Fibroblast of skin of right quadriceps (primary cell): ENCODE results near the gene LAGE3.
"Not testable (repeated sequence)": the region's sequence is repeated elsewhere in the genome, so short reads cannot be mapped to it uniquely, and the experiment has no call there.

Experiments
- DNase-seq: peaks from one replicate; pipeline ENCODE4 v3.0.0-alpha.2; 2013

The LAGE3 gene

DNA sequence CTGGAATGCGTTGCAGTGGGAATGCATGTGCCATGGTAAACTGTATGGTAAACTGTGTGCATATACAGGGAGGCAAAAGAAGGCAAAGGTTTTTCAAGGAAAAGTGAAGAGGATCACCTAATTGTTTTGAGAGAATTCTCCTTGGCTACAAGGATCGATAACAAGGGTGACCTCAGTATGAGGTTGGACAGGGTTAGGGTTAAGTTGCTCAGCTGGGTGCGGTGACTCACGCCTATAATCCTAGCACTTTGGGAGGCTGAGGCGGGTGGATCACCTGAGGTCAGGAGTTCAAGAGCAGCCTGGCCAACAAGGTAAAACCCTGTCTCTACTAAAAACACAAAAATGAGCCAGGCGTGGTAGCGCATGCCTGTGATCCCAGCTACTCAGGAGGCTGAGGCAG is 22.3 kb upstream of the LAGE3 start:
- DNase-seq = not testable (repeated sequence)

DNA sequence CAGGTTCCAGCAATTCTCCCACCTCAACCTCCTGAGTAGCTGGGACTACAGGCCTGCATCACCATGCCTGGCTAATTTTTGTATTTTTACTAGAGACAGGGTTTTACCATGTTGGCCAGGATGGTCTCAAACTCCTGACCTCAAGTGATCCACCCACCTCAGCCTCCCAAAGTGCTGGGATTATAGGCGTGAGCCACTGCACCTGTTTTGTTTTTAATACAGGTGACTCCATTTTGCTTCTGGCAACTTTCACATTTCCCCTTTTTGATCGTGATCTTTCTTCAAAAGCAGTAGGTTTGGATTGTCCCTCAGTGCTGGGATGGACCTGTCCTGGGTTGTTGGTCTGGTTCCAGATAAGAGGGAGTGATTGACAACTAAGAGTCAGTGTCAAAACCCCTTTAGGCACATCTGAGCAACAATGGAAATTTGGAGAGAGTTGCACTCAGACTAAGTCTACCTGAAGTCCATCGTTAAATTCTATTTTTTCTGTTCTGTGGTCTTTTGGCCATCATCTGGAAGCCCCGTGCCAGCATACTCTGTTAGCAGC is 17.6 kb upstream of the LAGE3 start:
- not testable (repeated sequence) for DNase-seq

DNA sequence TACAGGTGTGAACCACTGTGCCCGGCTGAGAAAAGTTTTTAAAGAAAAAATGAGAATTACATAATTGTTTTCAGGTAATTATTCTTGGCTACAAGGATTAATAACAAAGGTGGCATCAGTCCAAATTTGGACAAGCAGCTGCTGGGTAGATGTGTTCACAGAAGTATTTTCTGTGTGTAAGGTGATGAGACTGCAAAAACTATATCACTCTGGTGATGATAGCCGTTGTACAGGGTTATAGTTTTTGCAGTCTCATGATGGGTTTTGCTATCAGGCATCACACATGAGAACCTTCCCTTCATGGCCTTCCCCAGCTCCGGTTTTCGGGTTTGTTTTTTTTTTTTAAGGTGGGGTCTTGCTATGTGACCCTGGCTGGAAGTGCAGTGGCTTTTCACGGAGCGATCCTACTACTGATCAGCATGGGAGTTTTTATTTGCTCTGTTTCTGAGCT is 16.4 kb upstream of the LAGE3 start:
- DNase-seq = no peak

DNA sequence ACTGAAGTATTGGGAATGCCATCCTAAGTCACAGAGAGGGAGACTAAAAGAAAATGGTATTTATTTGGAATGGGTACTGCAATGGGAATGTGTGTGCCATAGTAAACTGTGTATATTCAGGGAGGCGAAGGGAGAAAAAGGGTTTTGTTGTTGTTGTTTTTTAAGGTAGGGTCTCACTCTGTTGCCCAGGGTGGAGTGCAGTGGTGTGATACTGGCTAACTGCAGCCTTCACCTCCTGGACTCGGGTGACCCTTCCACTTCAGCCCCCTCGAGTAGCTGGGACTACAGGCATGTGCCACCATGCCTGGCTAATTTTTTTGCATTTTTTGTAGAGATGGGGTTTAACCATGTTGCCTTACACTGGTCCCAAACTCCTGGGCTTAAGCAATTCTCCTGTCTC is 15.6 kb upstream of the LAGE3 start:
- DNase-seq = no peak

DNA sequence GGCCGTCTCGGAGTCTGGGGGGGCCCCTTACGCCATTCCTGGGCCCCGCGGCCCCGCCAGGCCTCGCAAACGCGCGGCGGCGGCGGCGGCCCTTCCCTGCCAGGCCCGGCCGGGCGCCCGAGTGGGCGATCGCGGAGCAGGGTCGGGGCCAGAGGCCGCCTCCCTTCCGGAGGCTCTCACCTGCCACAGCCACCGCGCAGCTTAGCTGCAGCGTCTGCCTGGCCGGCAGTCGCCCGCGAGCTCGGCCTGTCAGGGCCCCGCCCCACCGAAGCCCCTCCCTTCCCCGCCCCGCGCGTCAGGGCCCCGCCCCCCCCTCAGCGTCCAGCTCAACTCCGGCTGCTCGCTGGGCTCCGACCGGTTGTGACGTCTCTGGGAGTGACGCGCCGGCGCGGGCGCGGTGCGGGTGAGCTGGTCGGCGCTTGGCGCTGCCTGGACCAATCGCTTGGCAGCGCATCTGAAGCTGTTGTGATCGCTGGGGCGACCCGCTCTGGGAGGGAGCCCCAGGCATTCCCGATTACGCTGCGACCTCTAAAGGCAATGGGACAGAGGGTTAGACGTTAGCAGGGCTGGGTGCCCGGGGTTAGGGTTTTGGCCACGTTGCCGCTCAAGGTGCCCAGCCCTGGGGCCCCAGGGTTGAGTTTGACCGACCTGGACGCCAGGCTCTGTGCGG is 11.5 kb upstream of the LAGE3 start, which contains the start of gene SLC10A3:
SLC10A3 (minus strand) TSS at position 216 of the 670 bp plus-strand sequence. CDS start 1,689 bp downstream, outside the sequence.
- peak; percentile 92 for DNase-seq

DNA sequence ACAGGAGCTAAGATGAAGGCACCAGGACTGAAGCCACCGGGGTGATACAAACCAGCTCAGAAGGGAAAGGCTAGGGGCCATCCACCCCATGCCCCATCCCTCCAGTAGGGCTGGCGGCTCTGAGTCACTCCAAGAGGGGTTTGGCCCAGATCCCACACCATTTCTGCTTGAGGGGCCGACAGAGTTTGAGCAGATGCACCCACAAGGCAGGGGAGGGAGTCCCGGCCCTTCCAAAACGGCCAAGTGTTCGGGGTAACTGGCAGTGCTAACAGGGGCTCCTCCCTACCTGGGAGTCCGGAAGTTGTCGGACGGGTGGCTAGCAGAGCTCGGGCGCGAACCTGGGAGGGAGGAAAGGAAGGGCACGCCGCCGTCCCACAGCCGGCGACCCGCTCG is 10.9 kb upstream of the LAGE3 start:
- DNase-seq = peak; percentile 52

DNA sequence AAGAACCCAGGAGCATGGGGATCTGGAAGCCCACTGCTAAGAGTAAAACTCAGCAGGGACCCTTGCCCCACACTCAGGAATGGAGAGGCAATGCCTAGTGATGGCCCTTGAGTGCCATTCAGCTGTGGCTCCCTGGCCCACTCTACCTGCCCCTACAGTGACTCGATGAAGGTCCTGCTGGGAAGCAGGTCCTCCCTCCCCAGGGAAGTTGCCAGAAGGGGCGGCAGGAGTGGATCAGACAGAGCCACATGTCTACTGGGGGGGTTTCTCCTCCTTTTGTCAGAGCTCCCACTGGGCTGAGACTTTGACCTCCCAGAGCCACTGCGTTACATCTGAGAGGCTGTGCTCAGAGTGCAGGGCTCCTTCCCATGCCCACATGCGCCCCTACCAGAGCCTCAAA is 10.1 kb upstream of the LAGE3 start:
- DNase-seq = no peak

- no peak for DNase-seq
Measured at GRCh38 chrX:154488336-154489075, 9.4 kb upstream of the LAGE3 start.

DNA sequence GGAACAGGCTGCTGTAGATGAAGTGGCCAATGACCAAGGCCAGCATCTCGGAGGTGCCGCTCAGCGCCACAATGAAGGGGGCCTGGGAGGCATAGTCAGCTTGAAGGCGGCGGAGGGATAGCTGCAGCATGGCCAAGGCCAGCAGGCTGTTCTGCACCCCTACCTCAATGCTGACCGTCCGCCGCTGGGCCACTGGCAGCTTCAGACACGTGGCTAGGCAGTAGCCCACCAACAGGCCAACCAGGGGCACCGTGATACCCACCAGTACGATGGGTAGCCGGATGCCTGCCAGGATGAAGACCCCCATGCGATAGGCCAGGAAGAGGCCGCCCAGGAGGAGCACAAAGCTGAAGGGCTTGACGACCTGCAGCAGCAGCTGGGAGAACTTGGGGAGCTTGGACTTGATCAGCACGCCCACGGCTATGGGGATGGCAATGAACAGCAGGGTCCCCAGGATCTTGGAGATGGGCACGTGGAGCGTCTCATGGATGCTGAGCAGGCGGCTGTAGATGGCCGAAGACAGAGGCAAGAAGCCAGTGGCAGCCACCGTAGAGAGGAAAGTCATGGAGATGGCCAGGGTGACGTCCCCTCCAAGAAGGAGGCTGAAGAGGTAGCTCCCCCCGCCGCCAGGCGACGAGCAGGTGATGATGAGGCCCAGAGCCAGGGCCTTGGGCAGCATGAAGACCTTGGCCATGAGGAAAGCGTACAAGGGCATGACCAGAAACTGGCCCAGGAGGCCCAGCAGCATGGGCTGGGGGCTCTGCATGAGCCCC is 8.6 kb upstream of the LAGE3 start:
- no peak for DNase-seq

- peak; percentile 25 for DNase-seq
Measured at GRCh38 chrX:154486396-154487207, 7.5 kb upstream of the LAGE3 start, which contains the start of gene UBL4A. Gene UBL4A (minus strand): TSS chrX:154486615. CDS start chrX:154486584, 31 bp downstream.

DNA sequence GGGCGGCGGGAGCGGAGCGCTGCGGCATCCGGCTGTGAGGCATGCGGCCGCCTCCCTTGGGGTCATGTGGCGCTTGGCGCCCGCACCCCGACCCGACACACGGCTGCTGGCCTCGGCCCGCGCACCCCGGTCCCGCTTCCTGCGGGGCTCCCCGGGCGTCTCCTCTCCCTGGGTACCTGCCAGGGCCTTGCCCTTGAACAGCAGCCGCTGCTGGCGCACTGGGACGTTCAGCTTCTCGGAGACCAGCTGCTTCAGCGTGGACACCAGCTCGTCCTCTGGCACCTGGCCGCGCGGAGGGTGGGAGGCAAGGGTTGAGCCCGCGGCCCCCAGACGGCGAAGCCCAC is 6.9 kb upstream of the LAGE3 start:
- no peak for DNase-seq

- DNase-seq = no peak
Measured at GRCh38 chrX:154485150-154486051, 6.3 kb upstream of the LAGE3 start.

DNA sequence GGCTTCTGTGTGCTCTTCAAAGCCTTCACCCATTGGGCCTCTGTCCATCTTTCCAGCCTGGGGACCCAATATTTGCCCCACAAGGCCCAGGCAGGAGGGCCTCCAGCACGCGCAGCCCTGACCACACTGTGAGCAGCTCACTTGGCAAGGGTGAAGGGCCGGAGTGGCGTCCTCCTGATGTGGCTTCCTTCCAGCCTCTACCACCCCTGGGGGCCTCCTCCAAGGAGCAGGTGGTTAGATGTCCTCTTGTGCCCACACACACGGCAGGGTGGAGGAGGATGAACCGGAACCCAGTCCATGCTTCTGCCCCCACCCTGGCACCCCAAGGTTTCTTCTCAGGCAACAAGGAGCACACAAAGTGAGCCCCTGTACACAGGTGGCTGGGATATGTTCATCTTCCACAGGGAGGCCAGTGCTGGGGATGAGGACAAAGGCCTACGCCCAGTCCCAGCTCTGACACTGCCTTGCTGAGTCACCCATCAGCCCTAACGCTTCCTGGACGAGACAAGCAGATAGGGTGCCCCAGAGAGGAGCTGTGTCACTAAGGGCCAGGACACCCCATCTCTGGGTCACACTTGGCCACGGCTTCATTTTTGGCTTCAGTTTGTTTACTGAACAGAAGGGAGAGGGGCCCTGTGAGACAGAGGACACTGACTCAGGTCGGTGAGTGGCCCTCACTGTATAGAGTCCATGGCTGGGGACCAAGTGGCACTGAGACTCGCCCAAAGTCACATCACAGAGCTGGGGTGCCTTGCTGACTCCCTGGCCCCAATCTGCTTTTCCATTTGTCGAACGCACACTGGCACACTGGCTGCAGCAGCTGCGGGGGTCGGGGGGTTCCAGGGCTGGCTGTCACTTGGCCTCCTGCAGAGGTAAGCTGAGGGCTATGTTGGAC is 5.4 kb upstream of the LAGE3 start:
- no peak for DNase-seq

DNA sequence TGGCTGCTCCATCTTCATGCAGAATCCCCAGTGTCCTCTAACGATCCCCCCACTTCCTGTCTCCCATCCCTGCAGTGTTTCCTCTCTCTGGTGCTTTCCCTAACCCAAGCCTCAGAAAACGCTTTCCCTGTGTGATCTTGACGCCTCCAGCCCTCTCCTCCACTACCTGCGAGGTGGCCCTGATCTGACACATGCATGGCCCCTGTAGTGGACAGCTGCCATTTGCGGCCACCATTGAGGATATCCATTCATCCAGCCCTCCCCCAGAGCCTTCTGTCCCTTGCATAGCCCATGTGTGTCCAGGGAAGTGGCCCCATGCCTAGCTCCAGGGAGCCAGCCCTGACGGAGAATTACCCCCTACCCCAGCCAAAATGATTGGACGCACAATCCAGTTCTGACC is 4.2 kb upstream of the LAGE3 start:
- DNase-seq = no peak

DNA sequence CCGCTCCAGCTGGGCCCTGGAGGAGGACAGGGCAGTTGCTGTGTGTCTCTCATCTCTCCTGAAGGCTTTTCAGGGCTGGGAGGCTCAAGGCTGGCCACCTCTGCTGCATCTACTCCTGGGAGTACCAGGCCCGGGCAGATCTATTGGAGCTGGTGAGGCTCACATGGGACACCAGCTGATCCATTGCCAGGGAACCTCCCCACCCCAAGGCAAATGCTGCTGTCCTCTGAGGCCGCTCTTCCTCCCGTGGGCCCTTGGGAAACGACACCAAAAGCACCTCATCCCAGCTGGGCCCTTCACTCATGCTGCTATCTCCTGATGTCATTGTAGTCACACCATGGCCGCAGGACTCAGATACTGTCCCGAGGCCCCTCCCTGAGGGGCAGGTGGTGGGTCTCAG is 3.7 kb upstream of the LAGE3 start:
- no peak for DNase-seq

GRCh38 chrX:154481911-154482601 is 3.0 kb upstream of the LAGE3 start:
- DNase-seq = no peak

GRCh38 chrX:154481195-154481594 is 2.1 kb upstream of the LAGE3 start:
- no peak for DNase-seq

DNA sequence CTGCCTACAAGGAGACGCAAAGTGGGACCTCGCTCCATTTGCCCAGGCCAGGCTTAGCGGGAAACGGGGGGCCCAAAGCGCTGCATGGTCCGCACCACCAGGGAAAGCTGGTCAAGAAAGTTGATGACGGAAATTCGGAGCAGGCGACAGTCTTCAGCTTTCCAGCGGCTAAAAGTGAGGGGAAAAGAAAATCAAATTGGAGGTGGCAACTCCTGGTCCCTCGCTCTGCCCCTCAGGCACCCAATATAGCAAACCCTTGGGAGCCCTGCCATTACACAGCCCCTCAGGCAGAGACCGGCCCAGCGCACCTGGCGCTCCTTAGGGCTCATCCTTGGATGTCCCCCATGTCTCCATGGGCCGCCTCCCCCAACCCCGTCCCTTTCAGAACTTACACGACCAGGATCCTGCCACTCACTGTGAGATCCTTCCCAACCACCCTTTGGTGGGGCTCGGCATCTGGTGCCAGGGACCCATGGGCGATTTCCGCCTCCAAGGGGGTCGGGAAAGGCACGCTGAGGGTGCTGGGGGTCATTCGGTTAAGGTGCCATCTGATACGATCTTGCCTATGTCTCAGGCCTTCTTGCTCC is 1.1 kb downstream of the LAGE3 start:
- DNase-seq = no peak

GRCh38 chrX:154476821-154477220 is 2.3 kb downstream of the LAGE3 start:
- DNase-seq = no peak
